Stimulated activated CD8-positive, alpha-beta memory T cell treated with anti-CD3 and anti-CD28 coated beads, Interleukin-7, amount 100 ng/mL, for 4 hours (primary cell): Measurements from ENCODE around the gene IGSF8.
"Not testable (repeated sequence)": the region's sequence is repeated elsewhere in the genome, so short reads cannot be mapped to it uniquely, and the experiment has no call there.

Source experiments
- DNase-seq, 2 donors: peaks; one replicate each; pipeline ENCODE4 v3.0.0-alpha.2; 2020; ENCODE audit warnings: low read depth in 2 of 2

IGSF8 gene

DNA sequence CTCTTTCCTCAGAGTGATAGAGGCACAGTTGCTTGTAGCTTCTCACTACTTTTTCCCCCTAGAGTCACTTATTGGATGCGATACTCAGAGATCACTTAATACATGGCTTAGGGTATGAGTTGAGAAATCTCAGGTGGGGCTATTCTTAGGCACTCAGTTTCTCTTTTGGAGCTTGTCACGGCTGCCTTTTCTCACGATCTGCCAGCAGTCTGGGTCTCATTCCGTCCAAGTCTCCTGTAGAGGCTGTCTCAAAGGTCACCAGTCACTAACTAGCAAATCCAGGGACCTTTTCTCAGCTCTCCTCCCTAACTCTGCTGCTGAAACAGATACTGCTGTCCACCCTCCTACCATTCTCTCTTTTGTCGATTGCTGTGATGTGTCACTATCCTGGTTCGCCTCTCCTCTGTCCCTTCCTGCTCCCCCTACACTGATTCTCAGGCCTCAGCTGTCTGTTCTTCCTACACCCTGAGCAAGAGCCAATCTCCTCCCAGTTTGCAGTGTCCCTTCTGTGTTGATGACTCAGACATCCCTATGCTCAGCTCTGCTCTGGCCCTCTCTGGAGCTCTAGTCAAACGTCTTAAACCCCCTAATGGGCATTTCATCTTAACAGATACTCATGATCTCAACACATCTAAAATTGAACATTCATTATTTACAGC is 29.6 kb upstream of the IGSF8 start:
- DNase-seq, result no peak

DNA sequence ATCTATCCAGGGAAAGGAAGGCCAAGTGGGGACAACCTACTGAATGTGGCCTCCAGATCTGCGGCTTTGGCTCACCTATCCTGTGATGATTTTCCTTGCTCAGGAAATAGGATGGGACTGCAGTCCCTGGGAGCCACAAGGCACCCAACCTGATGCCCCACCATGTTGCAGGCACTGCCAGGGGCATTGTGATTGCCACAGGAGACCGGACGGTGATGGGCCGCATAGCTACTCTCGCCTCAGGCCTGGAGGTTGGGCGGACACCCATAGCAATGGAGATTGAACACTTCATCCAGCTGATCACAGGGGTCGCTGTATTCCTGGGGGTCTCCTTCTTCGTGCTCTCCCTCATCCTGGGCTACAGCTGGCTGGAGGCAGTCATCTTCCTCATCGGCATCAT is 29.0 kb upstream of the IGSF8 start:
- DNase-seq, result no peak

DNA sequence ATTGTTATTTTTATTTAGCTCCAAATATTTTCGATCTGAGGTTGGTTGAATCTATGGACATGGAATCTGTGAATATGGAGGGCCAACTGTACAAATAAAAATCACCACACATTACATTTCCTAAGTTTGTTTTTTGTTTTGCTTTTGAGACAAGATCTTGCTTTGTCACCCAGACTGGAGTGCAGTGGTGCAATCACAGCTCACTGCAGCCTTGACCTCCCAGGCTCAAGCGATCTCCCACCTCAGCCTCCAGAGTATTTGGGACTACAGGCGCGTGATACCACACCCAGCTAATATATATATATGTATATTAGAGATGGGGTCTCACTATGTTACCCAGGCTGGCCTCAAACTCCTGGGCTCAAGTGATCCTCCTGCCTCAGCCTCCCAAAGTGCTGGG is 27.9 kb upstream of the IGSF8 start:
- DNase-seq, result not testable (repeated sequence)

DNA sequence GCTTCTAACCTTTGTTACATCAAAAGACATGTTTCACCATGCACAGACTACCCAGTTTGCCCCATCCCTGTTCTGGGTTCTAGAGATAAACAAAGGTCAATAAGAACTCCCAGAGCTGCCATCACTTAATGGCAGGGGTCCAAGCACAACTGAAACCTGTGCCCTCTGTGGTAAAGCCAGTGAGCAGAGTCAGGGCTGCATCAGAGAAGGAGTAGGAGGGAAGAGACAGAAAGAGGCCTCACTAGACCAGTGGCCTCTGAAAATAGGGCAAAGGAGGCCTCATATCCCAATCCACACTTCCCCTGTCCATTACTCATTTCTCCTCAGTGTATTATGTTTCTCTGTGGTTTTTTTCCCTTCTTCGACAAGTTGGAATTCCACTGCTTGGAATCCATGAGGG is 27.3 kb upstream of the IGSF8 start:
- no peak for DNase-seq

DNA sequence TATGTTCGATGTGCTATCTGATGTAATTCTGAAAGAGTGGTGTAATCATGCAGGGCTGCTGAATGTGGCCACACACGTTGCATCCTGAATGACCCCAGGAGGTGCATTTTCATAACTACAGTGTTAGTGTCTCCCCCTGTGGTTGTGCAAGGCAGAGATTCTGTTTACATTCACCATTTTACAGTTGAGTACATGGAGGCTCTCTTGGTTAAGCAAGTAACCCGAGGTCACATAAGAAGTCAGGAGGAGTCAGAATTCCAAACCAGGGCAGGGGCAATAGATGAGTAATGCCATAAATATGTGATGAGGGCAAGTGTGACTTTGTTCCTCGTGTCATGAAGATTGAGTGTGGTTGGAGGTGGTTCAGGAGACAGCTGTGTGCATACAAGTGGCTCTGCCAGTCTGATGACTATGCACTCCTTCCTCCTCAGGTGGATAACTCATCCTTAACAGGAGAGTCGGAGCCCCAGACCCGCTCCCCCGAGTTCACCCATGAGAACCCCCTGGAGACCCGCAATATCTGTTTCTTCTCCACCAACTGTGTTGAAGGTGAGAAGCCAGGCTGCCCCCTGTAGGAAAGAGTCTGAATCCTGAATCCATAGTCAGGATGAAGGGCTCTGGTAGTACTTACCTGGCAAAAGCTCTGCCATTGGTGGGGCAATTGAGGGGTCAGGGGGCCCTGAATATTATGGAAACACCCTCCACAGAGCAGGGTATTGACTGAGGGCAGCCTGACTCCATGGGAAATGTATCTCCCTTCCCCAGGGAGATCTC is 26.5 kb upstream of the IGSF8 start:
- no peak for DNase-seq

DNA sequence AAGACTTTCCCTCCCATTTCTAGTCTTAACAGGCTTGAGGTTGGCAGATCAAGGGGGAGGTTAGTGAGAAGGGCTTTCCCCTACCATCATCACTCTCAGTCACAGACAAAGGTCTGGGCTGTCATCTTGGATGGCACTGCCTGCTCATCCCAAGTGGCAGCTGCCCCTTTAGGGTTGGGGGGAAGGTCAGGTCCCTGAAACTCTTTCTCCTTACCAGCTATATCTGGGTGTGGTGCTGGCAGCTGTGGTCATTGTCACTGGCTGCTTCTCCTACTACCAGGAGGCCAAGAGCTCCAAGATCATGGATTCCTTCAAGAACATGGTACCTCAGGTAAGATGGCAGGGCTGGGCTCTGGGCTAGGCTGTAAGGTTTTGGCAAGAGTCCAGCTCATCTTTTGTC is 25.3 kb upstream of the IGSF8 start:
- DNase-seq, result no peak

DNA sequence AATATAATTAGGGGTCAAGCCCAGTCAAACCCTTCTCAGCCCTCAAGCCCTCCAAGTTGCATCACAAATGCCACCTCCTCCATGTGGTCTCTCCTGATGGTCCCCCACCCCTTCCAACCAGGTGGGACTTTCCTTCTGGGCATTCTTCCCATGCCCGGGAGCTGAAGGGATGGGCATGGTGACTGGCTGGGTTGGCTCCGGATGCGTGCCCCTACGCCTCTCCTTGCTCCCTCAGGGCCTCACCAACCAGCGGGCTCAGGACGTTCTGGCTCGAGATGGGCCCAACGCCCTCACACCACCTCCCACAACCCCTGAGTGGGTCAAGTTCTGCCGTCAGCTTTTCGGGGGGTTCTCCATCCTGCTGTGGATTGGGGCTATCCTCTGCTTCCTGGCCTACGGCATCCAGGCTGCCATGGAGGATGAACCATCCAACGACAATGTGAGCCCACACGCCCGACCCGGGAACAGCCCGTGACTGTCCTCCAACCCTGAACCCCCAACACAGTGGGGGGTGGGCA is 24.6 kb upstream of the IGSF8 start:
- DNase-seq, result no peak

DNA sequence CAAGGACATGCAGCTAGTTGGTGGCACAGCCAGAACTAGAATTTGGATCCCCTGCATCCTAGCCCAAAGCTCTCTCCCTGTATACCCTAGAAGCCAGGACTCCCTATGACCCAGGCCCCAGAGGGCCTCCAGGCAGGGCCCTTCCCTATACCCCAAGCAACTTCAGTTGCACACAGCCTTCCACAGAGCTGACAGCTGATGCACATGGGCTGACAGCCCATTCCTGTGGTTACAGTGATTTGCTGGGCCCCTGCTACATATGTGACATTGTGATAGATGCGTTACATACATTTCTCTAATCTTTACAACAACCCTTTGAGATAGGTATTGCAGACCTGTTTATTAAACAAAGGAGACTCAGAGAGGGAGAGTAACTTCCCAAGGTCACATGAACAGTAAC is 23.0 kb upstream of the IGSF8 start:
- DNase-seq, result no peak

DNA sequence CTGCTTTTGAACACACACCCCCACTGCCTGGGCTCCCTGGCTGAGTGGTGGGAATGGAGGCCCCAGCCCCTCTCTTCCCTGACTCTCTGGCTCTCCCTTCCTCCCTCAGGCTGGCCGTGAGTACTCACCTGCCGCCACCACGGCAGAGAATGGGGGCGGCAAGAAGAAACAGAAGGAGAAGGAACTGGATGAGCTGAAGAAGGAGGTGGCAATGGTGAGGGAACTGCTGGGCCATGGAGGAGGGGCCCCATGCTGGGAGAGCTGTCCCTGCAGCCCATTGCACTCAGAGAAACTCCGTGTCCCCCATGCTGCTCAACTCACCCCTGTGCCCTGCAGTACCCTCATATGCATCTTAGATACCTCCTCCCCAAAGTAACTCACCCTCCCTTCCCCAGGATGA is 22.4 kb upstream of the IGSF8 start:
- DNase-seq, result no peak

DNA sequence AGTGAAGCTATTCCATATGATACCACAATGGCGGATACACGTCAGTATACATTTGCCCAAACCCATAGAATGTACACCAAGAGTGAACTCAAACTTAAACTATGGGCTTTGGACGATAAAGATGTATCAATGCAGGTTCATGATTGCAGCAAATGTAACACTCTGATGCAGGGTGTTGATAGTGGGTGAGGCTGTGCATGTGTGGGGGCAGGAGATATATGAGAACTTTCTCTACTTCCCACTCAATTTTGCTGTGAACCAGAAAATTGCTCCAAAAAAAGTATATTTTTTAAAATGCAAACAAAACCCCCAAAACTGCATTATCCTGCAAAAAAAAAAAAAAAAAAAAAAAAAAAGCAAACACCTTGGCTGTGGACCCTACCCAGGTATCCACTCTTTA is 20.5 kb upstream of the IGSF8 start:
- DNase-seq, result no peak

DNA sequence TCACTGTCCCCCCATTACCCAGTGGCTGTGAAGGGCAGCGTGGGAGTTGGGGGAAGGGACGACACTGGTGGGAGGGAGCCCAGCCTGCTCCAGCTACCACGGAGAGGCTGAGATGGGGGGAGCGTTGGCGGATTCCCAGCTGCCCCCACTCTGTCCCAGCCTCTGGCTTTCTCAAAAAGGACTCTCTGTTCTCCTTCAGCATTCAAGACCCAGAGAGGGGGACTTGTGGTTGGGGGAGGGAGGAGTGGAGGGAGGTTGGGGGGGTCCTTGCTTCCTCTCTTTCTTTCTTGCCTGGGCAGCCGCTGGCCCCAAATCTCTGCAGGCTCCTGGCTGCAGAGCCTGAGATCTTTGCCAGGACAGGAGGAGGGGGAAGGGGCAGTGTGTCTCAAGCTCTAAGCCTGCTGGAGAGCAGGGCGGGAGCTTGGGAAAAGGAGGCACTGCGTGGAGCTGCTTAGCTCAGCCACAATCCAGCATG is 19.3 kb upstream of the IGSF8 start:
- DNase-seq, result no peak

DNA sequence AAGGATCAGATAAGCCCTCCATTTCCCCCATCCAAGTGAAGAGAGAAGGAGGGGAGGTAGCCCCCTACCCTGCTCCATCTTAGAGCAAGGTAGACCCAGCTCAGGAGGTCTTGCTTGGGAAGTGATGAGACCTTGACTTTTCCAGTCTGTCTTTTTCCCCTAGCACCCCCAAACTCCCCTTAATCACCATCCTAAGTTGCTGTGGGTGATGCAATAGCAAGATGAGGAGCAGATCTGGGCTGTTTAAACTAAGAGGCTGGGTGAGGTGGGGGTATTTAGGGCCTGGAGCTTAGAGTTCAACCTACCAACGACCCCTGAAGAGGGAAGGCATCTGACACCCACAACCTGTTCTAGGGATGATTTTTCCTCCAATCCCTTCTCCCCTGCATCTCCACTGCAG is 18.9 kb upstream of the IGSF8 start:
- DNase-seq, result no peak

DNA sequence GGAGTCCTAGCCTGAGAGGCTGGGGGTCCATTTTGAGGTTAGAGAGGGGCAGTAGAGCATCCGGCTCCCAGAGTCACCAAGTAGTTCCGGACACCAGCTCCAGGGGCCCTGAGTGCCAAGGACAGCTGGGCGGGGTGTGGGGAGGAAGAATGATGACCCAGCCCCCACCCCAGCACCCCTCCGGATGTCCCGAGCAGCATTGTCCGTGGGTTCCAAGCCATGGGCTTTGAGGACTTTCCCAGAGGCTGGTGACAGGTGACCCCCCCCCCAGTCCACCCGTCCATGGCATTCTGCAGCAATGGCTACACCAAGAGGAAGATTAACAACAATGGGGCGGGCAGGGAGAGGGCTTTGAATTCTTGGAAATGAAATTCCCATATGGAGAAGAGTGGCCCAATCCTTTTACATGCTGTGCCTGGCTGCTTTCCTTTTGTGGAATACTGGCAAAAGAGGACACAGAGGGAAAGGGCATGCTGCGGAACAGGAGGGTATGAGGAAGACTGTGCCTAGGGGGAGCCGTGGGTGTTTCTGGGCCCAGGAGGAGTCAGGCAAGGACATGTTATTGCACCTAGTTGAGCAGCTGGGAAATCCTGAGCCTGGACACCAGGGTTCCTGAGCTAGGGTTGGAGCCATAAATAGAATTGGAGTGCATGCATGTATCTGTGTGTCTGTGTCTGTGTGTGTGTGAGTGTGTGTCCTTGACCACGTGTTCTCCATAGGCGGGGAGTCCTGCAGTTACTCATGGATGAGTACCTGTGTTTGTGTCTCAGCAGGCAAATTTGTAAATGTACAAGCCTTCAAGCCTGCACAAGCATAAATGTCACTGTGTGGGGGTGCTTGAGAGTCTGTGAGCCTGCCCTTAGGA is 18.1 kb upstream of the IGSF8 start:
- DNase-seq, result no peak

DNA sequence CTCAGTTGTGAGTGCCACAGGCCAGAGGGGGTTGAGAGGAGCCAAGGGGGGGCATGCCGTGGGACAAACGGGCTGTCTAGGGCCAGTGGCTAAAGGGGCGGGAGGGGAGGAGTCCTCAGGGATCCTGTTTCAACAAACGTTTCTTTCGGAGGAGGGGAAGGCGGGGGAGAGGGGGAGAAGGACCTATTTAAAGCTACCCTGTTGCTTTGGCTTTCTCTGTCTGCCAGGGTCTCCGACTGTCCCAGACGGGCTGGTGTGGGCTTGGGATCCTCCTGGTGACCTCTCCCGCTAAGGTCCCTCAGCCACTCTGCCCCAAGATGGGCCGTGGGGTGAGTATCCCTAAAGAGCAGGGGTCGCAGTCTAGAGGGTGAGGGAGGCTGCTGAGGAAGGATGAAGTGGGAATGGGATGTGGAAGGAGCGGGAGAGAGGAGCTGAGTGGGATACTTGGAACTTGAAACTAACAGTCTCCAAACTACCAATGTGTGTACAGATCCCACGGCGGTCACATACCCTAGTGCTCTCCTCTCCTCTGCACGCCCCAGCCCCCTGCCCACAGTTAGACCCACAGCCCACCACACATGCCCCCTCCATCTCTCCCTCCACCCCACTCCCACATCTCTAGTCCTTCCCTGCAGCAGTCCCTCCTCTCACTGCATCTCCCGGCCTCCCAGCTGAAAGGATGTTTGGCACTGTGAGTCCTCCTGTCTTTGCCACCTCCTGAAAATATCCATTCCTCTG is 17.3 kb upstream of the IGSF8 start, which contains the start of gene ATP1A2:
Gene ATP1A2 (plus strand): TSS at position 215 of the 738 bp plus-strand sequence. CDS start 103 bp downstream, at position 318.
- no peak for DNase-seq

DNA sequence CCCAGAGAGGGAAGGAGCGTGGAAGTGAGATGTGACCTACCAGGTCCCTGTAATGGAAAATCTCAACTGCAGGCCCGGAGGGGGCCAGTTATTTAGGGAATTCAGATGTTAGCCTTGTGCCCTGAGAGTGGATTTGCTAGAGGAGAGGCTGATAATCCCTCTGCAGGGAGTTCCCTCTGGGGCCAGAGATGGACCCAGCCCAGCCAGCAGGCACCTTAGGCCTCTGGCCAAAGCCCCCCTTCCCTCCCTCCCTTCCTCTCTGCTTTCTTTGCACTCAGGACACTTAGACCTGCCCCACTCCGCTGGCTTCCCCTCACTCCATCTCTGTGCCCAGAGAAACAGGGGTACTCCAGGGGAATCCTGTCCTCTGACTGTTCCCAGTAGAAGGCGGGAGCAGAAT is 15.7 kb upstream of the IGSF8 start:
- DNase-seq, result no peak

DNA sequence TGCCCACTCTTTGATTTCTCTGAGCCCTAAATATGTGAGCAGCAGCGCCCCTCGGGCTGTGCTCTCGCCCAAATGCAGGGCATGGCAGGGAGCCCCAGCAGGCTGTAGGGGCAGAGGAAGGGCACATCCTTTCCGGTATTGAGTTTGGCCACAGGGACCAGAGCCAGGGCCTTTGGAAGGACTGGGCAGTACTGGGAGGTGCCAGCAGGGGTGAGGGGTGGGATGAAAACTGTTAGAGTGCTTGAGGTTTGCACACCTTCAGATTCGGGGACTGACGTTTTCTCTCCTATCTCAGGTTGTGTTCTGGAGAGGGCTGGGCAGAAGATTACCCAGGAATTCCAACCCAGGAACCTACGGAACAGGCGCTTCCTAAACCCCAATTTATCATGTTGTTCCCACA is 15.0 kb upstream of the IGSF8 start:
- DNase-seq, result no peak

DNA sequence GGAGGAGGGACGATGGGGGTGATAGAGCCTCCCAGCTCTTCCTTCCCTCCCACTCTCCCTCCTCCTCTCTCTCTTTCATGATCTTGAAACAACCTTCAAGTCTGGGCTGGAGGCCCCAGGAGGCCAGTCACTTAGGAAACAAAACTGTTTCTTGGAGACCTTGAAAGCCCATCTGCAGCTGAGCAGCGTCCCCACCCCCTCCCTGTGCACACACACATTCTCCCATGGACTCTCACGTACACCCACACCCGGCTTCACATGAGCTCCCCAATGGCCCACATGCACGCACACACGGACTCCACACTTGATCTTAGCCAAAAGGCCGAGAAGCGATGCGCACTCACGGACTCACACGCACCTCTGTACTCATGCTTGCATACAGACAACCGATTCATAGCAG is 13.9 kb upstream of the IGSF8 start:
- DNase-seq, result no peak

DNA sequence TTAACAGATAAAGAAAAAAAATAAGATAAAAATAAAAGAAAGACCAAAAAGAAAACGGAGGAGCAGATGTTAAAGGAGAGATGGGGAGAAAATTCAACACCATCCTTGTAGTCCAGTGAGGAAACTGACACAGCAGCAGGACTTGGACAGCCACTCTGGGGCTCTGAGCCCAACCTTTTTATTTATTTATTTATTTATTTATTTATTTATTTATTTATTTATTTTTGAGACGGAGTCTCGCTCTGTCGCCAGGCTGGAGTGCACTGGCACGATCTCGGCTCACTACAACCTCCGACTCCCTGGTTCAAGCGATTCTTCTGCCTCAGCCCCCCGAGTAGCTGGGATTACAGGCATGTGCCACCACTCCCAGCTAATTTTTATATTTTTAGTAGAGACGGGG is 13.0 kb upstream of the IGSF8 start:
- not testable (repeated sequence) for DNase-seq

DNA sequence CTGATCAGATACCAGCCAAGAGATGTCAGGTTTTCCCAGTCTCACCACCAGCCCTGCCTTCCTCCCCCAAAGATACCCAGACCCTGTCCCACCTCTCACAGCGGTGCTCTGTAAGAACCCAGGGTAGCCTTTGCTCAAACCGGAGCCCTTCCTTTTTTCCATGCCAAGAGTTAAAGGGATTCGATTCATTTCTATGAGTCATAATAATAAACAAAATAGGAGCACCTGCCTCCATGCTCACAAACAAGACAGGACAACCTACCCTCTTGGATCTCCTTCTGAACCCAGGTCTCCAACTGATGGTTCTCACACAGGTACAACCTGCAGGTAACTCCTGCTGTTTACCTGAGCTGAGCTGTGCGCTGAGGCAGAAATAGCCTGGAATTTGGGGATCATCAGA is 11.3 kb upstream of the IGSF8 start:
- DNase-seq, result no peak

DNA sequence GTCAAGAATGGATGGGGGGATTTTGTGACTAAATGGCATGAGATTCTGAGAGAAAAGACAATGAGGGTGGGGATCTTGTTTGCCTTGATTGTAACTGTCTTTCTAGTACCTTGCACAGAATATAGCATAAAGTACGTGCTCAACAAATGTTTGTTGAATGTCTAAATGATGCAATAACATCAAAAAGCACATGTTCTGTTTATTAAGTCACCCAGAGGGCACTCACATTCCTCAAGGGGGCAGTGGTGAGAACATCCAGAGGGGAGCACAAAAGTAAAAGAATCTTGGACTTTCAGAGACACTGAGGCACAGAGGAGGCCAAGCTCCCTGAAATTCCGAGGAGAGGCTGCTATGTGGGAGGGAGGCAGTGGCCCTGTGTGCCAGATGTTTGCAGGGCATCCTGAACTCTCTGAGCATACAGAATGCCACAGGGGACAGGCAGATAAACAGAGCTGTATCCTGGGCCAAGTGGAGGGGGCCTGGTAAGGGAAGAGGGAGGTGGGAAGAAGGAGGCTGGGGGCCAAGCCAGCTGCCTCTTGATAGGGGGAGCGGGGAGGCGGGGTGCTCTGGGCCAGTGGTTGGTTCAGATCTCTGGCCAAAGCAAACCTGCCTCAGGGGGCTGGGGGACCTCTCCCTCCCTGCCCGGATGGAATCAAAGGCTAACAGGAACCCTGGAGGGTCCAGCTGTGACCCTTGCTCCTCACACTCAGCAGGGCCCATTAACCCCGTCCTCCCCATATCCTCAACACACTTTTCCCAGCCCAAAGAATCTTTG is 10.7 kb upstream of the IGSF8 start:
- DNase-seq, result no peak

DNA sequence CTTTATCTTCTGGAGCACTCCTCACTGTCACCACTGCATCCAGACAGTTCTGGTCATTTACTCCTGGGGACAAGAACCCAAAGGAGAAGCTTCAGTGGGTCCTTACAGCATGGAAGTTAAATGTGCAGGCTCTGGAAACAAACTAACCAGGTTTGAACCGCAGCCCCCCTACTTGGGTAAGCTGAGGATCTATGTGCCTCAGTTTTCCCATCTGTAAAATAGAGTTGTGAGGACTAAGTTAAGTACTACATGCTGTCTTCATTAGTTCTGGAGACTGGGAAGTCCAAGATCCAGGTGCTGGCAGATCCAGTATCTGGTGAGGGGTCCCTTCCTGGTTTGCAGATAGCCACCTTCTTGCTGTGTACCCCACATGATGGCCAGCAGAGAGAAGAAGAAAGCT is 9.1 kb upstream of the IGSF8 start:
- no peak for DNase-seq
